Measurements from ENCODE around the gene MACROH2A1.
A peak's percentile ranks its signal among the peaks of the same experiment; 100 is the strongest.

Gene MACROH2A1

GRCh38 chr5:135331612-135332011 lies 67.4 kb downstream of the MACROH2A1 start:
- DNase-seq (ENCODE audit: low spot score) = no peak

DNA sequence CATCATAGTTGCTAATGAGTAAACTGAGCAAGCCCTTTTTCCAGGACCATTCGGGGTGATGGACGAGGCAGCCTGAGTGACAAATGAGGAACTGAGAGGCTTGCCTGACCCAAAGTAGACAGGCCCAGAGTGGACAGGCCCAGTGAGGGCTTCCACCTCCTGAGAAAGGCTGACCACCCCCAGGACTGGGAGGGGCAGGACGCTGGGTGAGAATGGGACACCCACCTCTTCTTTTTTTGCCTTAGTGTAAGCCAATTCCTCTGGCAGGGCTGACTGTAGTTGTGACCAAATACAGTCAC lies 68.3 kb downstream of the MACROH2A1 start:
- no peak for DNase-seq (ENCODE audit: low spot score)

- DNase-seq (ENCODE audit: low spot score) = no peak
Measured at GRCh38 chr5:135329913-135330797, 68.9 kb downstream of the MACROH2A1 start.

- peak; percentile 72 for DNase-seq (ENCODE audit: low spot score)
Measured at GRCh38 chr5:135329066-135329912, 69.7 kb downstream of the MACROH2A1 start.

DNA sequence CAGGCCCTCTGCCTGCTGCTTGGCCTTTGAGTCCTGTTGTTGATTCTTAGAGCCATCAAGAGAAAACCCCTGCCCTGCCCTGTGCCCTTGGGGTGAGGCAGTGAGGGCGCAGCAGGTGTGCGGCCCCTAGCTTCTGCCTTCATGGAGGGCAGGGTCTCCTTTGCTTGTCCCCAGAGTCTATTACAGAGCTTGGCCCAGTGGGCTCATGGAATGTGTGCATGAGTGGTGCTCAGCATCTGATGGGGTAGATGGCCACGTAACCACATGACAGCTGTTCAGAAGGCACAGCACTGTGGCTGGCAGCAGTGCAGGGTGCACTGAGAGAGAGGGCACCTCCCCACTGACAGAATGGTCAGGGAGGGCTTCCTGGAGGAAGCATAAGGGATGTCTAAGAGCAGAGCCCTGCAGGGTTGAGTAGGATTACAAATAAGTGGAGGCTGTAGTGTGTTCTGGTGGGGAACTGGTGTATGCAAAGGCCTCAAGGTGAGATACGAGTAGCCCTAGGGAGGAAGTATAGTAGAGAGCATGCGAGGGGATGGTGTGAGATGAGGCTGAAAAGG lies 70.8 kb downstream of the MACROH2A1 start:
- DNase-seq (ENCODE audit: low spot score) = no peak

DNA sequence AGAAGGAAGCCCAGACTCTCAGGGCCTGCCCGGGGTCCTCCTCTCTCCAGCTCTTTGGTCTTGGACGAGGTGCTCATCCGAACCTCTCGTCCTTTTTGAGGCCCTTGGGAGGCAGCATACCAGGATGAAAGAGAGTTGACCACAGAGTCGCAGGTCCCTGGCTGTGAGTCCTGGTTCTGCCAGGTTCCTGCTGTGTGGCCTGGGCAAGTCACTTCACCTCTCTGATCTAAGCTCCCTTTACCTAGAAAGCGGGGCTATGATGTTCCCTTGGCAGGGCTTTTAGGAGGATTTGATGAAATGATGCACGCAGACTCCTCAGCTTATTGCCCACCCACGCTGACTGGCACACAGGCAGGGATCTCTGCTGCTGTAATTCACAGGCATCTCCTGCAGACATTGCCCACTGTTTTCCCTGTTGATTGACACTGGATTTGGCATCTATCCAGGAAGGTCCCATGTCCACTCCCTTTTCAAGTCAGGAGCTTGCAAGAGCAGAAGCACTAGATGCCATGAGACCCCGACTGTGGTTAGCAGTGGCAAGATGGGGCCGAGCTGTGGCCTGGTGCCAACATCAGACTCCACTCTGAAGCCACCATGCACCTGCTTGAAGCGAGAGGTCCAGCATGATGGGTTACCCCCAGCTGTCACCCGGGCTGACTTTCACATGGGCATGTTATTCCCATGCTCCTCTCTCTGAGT lies 71.5 kb downstream of the MACROH2A1 start:
- no peak for DNase-seq (ENCODE audit: low spot score)

GRCh38 chr5:135326296-135327254 lies 72.5 kb downstream of the MACROH2A1 start:
- no peak for DNase-seq (ENCODE audit: low spot score)

- DNase-seq (ENCODE audit: low spot score) = no peak
Measured at GRCh38 chr5:135324897-135325650, 74.0 kb downstream of the MACROH2A1 start.

DNA sequence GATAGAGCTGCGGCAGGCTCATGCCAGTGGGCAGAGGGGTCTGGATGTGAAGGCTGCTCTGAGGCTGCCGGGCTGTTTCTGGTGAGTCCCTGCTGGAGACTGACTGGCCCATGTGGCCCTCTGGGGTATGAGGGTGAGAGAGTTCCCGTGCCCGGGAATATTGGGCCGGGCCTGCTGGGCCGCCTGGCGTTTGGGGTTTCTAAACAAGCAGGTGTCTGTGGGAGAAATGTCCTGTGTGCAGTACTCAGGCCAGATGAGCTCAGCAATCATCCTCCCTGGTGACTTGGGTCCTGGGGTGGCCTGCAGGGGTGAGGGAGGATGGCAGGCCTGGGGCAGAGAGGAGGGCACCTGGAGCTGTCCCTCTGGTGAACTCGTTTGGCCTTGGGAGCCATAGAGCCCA lies 74.9 kb downstream of the MACROH2A1 start:
- DNase-seq (ENCODE audit: low spot score) = no peak

DNA sequence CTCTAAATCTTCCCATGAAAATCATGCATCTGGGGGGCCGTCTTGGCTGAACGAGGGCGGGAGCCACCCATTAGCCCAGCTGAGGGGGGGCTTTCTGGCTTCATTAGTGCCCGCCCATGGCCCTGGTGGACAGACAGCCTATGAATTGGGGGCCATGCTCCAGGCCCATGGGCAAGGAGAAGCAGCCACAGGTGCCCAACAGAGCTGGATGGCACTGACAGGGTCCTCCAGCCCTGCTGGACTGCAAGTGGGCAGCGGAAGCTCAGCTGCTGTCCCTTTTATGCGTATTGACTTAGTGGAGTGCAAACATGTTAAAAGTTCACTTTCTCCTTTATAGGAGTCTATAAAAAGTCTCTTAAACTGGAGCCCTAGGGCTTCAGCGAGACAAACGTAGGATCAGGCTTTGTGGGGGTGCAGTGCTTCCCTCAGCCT lies 75.3 kb downstream of the MACROH2A1 start:
- DNase-seq (ENCODE audit: low spot score) = no peak

DNA sequence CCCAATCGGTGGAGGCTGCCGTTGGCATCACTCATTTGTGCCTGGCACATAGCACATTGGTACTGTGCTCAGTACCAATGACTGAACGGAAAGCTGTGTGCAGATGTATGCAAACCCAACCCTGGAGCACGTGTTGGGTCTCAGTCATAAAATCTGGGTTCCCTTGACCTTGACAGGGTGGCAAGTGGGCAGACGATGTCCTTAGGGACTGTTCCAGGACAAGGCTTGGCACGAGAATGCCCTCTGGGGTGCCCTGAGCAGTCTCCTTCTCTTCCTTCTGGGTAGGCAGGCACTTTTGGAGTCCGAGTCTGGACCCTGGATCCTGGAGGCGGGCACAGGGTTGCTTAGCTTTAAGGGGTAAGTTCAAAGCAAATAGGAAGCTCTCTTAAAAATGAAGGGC lies 75.8 kb downstream of the MACROH2A1 start:
- no peak for DNase-seq (ENCODE audit: low spot score)

DNA sequence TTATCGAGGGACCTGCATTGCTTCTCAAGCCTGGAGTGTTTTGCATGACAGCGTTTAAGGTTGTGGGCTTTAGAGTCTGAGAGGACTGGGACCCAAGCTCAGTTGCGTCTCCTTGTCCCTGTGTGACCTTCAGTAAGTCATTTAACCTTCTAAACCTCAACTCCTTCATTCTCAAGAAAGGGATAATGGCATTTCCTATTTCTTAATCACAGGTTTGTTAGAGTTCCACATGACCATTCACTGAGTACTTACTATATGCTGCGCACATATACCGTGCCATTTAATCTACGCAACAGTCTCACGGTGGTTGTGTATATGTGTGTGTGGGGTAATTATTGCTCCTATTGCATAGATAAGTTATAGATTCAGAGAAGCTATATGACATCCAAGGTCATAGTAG lies 76.3 kb downstream of the MACROH2A1 start:
- no peak for DNase-seq (ENCODE audit: low spot score)

DNA sequence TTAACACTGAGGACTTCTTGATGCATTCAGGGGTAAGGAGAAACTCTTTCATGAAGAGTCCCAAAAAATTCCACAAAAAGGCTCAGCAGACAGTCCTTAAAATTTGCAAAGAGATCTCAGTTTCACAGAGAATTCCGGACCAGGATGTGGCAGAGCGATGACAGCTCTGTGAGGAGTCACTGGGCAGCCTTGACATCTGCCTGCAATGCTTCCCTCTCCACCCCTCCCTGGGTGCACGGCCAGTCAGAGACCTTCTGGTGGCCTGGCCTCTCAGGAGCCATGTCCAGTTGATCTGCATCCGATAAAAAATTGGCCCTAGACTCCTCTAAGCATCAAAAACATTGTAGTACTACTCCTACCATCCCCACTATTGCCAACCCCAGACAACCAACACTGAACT lies 76.8 kb downstream of the MACROH2A1 start:
- no peak for DNase-seq (ENCODE audit: low spot score)

DNA sequence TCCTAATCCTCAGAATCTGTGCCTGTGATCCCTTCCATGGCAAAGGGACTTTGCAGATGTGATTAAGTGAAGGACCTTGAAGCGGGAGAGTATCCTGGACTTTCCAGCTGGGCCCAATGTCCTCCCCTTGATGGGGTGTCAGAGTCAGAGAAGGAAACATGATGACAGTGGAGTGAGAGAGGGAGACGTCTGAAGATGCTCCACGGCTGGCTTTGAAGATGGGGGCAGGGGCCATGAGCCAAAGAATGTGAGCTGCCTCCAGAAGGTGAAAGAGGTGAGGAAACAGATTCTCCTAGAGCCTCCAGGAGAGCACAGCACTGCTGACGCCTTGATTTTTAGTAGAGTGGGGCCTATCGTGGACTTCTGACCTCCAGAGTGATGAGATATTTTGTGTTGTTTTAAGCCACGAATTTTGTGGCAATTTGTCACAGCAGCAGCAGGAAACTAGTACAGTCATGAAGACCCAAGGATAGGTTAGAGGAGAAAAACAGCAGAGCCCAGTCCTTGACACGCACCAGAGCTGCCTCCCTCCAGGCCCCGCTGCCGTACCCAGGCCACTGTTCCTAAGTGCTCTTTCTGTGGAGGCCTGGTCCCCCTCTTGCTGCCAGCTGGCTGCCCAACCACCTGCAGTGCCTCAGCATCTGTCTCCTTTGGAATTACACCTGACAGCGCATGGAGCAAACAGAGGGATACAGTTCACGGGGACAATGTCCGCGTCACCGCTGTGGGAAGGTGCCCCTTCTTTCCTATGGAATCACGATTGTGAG lies 78.1 kb downstream of the MACROH2A1 start:
- DNase-seq (ENCODE audit: low spot score) = no peak

DNA sequence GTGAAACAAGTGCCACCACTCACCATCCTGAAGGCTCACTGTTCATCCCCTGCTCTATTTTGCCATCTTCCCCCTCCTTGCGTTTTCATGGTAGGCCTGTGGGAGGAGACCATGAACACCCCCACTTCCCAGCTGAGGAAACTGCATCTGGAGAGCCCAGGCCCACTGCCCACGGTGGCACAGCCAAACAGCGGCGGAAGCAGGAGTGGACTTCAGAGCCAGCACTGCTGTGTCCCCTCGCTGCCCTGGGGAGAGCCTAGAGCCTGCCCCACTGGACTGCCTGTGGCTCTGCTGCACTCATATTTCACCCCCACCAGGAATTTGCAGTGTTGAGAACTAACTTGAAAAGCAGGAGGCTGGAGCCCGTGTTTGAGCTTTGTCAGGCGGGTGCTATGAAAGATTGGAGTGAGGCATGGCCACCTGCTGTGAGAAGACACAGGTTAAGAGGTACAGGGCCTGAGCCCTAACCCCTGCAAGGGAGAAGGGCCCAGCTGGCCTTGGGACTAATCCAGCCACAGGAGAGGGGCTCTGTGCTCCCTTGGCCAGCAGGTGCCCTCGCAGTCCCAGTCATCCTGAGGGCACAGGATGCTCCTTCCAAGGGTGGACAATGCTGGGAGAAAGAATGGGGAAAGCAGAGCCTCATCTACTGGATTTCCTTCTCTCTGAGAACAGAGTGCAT lies 79.0 kb downstream of the MACROH2A1 start:
- DNase-seq (ENCODE audit: low spot score) = no peak

DNA sequence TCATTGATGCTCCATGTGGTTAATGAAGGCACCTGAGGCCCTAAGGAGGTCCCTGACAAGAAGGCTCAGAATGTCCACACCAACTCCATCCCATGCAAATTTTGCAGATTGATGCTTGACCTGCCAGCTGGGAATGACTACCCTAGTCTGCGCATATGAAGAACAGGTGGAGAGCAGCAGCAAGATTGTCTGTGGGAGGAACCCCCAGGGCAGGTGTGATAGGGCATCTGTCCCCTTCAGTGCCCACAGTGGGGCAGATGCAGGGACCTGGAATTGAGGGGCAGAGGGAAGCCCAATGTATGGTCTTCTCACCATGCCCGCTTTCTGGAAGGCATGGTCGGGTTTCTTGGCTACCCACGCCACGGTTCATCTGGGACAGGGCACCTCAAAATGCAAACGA lies 79.6 kb downstream of the MACROH2A1 start:
- DNase-seq (ENCODE audit: low spot score) = no peak

DNA sequence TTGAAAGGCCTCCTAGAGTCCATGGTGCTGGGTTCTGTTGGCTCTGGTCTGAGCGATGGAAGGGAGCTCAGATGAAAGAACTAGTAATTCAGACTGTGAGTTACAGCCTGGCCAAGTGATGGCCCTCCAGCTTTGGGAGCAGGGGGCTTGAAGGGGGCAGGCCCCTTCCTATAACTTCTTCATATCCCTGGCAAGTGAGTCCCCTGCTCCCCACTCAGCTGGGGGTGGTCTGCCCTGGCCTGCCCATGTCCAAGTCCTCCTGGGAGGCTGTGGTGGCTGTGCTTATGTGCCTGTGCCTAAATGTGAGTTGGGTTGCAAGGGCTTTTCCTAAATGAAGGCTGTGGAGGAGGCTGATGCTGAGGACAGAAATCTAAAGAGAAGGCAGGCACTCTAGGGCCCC lies 80.1 kb downstream of the MACROH2A1 start:
- no peak for DNase-seq (ENCODE audit: low spot score)

GRCh38 chr5:135318037-135318436 lies 81.0 kb downstream of the MACROH2A1 start:
- DNase-seq (ENCODE audit: low spot score) = no peak

DNA sequence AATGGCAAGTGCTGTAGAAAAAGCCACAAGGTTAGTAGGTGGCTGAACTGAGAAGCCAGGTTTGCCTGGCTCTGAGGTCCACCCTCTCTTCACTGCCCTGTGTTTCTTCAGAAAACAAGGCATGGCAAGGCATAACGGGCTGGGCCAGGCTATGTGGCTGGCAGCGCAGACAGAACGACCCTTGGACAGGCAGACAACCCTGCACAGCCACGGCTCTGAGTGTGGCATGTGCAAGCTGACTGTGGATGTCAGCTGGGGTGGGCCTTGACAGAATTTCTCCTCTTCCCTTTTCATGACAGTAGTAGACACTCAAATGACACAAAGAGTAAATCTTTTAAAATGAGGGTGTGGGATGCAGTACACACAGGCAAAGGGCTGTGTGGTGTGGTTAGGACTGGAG lies 81.7 kb downstream of the MACROH2A1 start:
- DNase-seq (ENCODE audit: low spot score) = no peak
